Measurements from ENCODE around the gene ROBO3.

- TF ChIP-seq EZH2 (IDR thresholded peaks at IDR 0.05; ENCODE audit: borderline replicate concordance, low read depth, low read length, severe bottlenecking) (no peak), CTCF (IDR thresholded peaks at IDR 0.05; ENCODE audit: borderline replicate concordance, extremely low read depth, low read length, poor library complexity, severe bottlenecking) (no peak)
Observed at GRCh38 chr11:124886476-124886875, 21.2 kb downstream of the ROBO3 start.

Measured in DND-41 (cell line).